Measurements from ENCODE around the gene SORCS2. TPM values are rescaled to one million over a fixed set of nuclear protein-coding genes. Genes with fewer than 3 reads are reported as not detected.

Gene SORCS2
- total RNA-seq, 1 donor from 2014 or later: 13.8 TPM

DNA sequence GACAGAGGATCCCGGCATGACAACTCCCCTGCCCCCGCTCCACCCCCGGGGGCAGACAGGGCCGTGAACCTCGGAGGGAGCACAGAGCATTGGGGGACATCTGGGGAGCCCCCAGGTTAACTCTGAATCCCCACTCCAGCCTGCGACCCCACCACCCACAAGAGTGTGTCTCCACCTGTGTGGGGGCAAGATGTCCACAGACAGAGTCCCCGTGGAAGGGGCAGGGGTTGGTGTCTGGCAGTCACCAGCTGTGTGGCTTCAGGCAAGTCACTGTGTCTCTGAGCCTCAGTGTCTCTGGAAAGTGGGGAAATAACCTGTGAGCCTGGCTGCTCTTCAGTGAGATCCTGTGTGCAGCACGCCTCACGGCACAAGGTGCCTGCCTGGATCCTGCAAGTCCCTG is 508.3 kb downstream of the SORCS2 start:
- Mint-ChIP-seq H3K27ac (ENCODE audit: unreplicated experiment) (no peak overlapping the region), H3K27me3 (ENCODE audit: low read depth, unreplicated experiment) (peaks cover 47% of the 10 kb centered on the region)

GRCh38 chr4:7701866-7702649 is 509.7 kb downstream of the SORCS2 start:
- H4K20me1 ChIP-seq (ENCODE audit: insufficient read depth, low read length): no peaks in the 10 kb centered on the region
- Mint-ChIP-seq H3K27ac (ENCODE audit: unreplicated experiment) (no peak overlapping the region), H3K36me3 (ENCODE audit: low read depth, unreplicated experiment) (peaks cover 8% of the 10 kb centered on the region), H3K4me3 (ENCODE audit: unreplicated experiment) (no peak overlapping the region), H3K27me3 (ENCODE audit: low read depth, unreplicated experiment) (peaks cover 41% of the 10 kb centered on the region), H3K4me1 (ENCODE audit: low read depth, unreplicated experiment) (peaks cover 11% of the 10 kb centered on the region), H3K9me3 (ENCODE audit: unreplicated experiment) (no peaks in the 10 kb centered on the region)
- DNase-seq (ENCODE audit: low read depth): no peak
- no peaks in the 10 kb centered on the region for H3K27me3 ChIP-seq (ENCODE audit: insufficient read depth, low read length)
- H3K9me3 ChIP-seq (ENCODE audit: insufficient read depth, low read depth, low read length): no peaks in the 10 kb centered on the region
- H3K9ac ChIP-seq (ENCODE audit: low read length): no peak overlapping the region
- no peak overlapping the region for H3K4me3 ChIP-seq (ENCODE audit: insufficient read depth, low read depth, low read length)
- H2AFZ ChIP-seq (ENCODE audit: low read depth, low read length): no peak overlapping the region
- H3K27ac ChIP-seq (ENCODE audit: low read depth, low read length): no peak overlapping the region
- no peaks in the 10 kb centered on the region for H3K36me3 ChIP-seq (ENCODE audit: insufficient read depth, low read length)
- FAIRE-seq: no peak
- no peaks in the 10 kb centered on the region for H3K79me2 ChIP-seq (ENCODE audit: insufficient read depth, low read length)
- no peak for TF ChIP-seq CTCF (IDR thresholded peaks at IDR 0.05; ENCODE audit: insufficient read depth, low read depth, low read length)
- no peak for TF ChIP-seq EZH2 (IDR thresholded peaks at IDR 0.05; ENCODE audit: insufficient read depth, low read length)
- H3K4me2 ChIP-seq (ENCODE audit: low read length): no peak overlapping the region
- H3K4me1 ChIP-seq (ENCODE audit: insufficient read depth, low read length): peaks cover 13% of the 10 kb centered on the region

More for the DNA sequence above, 508.3 kb downstream of the SORCS2 start:
- Mint-ChIP-seq H3K4me3 (ENCODE audit: unreplicated experiment) (no peak overlapping the region), H3K9me3 (ENCODE audit: unreplicated experiment) (no peaks in the 10 kb centered on the region), H3K36me3 (ENCODE audit: low read depth, unreplicated experiment) (peaks cover 8% of the 10 kb centered on the region), H3K4me1 (ENCODE audit: low read depth, unreplicated experiment) (peaks cover 11% of the 10 kb centered on the region)
- DNase-seq (ENCODE audit: low read depth) (no peak), FAIRE-seq (no peak)
- no peak overlapping the region for H3K4me3 ChIP-seq (ENCODE audit: insufficient read depth, low read depth, low read length)
- peaks cover 13% of the 10 kb centered on the region for H3K4me1 ChIP-seq (ENCODE audit: insufficient read depth, low read length)
- no peak overlapping the region for H3K27ac ChIP-seq (ENCODE audit: low read depth, low read length)
- no peak for TF ChIP-seq CTCF (IDR thresholded peaks at IDR 0.05; ENCODE audit: insufficient read depth, low read depth, low read length)
- TF ChIP-seq EZH2 (IDR thresholded peaks at IDR 0.05; ENCODE audit: insufficient read depth, low read length): no peak
- no peaks in the 10 kb centered on the region for H3K36me3 ChIP-seq (ENCODE audit: insufficient read depth, low read length)
- no peaks in the 10 kb centered on the region for H3K79me2 ChIP-seq (ENCODE audit: insufficient read depth, low read length)
- H3K9ac ChIP-seq (ENCODE audit: low read length): no peak overlapping the region
- H3K27me3 ChIP-seq (ENCODE audit: insufficient read depth, low read length): no peaks in the 10 kb centered on the region
- no peaks in the 10 kb centered on the region for H3K9me3 ChIP-seq (ENCODE audit: insufficient read depth, low read depth, low read length)
- H2AFZ ChIP-seq (ENCODE audit: low read depth, low read length): no peak overlapping the region
- H3K4me2 ChIP-seq (ENCODE audit: low read length): no peak overlapping the region
- H4K20me1 ChIP-seq (ENCODE audit: insufficient read depth, low read length): no peaks in the 10 kb centered on the region

GRCh38 chr4:7703688-7704087 is 511.4 kb downstream of the SORCS2 start:
- Mint-ChIP-seq H3K4me3 (ENCODE audit: unreplicated experiment) (no peak overlapping the region), H3K27me3 (ENCODE audit: low read depth, unreplicated experiment) (peaks cover 40% of the 10 kb centered on the region), H3K9me3 (ENCODE audit: unreplicated experiment) (no peaks in the 10 kb centered on the region), H3K36me3 (ENCODE audit: low read depth, unreplicated experiment) (peaks cover 8% of the 10 kb centered on the region), H3K4me1 (ENCODE audit: low read depth, unreplicated experiment) (peaks cover 11% of the 10 kb centered on the region), H3K27ac (ENCODE audit: unreplicated experiment) (no peak overlapping the region)
- Histone ChIP-seq H3K4me2 (ENCODE audit: low read length) (no peak overlapping the region), H3K9ac (ENCODE audit: low read length) (no peak overlapping the region), H3K4me1 (ENCODE audit: insufficient read depth, low read length) (peaks cover 11% of the 10 kb centered on the region), H3K36me3 (ENCODE audit: insufficient read depth, low read length) (no peaks in the 10 kb centered on the region), H3K79me2 (ENCODE audit: insufficient read depth, low read length) (no peaks in the 10 kb centered on the region), H3K27ac (ENCODE audit: low read depth, low read length) (no peak overlapping the region), H4K20me1 (ENCODE audit: insufficient read depth, low read length) (peaks cover 4% of the 10 kb centered on the region), H3K9me3 (ENCODE audit: insufficient read depth, low read depth, low read length) (no peaks in the 10 kb centered on the region), H3K4me3 (ENCODE audit: insufficient read depth, low read depth, low read length) (no peak overlapping the region), H2AFZ (ENCODE audit: low read depth, low read length) (no peak overlapping the region), H3K27me3 (ENCODE audit: insufficient read depth, low read length) (no peaks in the 10 kb centered on the region)
- TF ChIP-seq EZH2 (IDR thresholded peaks at IDR 0.05; ENCODE audit: insufficient read depth, low read length) (no peak), CTCF (IDR thresholded peaks at IDR 0.05; ENCODE audit: insufficient read depth, low read depth, low read length) (no peak)
- FAIRE-seq (no peak), DNase-seq (ENCODE audit: low read depth) (no peak)

All from astrocyte (in vitro differentiated cells and primary cell).